ENCODE data around the gene FBXO45.

DNA sequence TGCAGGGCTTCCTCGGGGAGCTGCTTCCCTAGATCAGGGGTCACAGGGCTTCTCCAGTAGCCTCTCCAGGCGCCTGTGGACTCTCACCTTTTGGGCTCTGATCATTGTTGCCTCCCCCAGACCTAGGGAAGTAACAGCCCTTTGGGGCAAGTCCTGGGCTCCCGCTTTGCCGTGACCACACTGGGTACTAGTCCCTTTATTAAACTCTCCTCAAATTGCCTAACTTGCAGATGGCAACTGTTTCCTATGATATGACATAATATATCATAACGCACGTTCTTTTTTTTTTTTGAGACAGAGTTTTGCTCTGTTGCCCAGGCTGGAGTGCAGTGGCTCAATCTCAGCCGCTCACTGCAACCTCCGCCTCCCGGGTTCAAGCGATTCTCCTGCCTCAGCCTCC, 53.2 kb downstream of the FBXO45 start:
- no peak for TF ChIP-seq YY1 (IDR thresholded peaks at IDR 0.05; ENCODE audit: low read depth)
- TF ChIP-seq EP300 (IDR thresholded peaks at IDR 0.05; ENCODE audit: borderline replicate concordance) = no peak
- no peak for TF ChIP-seq TAF1 (IDR thresholded peaks at IDR 0.05; ENCODE audit: low read depth)
- TF ChIP-seq FOXM1 (IDR thresholded peaks at IDR 0.05; ENCODE audit: borderline replicate concordance, low read depth) = no peak
- no peak for TF ChIP-seq RAD21 (IDR thresholded peaks at IDR 0.05; ENCODE audit: low read depth)
- TF ChIP-seq, protein P1, sequence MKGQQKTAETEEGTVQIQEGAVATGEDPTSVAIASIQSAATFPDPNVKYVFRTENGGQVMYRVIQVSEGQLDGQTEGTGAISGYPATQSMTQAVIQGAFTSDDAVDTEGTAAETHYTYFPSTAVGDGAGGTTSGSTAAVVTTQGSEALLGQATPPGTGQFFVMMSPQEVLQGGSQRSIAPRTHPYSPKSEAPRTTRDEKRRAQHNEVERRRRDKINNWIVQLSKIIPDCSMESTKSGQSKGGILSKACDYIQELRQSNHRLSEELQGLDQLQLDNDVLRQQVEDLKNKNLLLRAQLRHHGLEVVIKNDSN (IDR thresholded peaks at IDR 0.05) = no peak
- TF ChIP-seq, protein P2, sequence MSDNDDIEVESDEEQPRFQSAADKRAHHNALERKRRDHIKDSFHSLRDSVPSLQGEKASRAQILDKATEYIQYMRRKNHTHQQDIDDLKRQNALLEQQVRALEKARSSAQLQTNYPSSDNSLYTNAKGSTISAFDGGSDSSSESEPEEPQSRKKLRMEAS (IDR thresholded peaks at IDR 0.05) = no peak
- TF ChIP-seq EGR1 (IDR thresholded peaks at IDR 0.05) = no peak
- TF ChIP-seq TCF12 (IDR thresholded peaks at IDR 0.05; ENCODE audit: low read depth) = no peak
- no peak for TF ChIP-seq CREB1 (IDR thresholded peaks at IDR 0.05; ENCODE audit: low read depth)
- TF ChIP-seq ZBTB7A (IDR thresholded peaks at IDR 0.05; ENCODE audit: low read depth) = no peak
- no peak for TF ChIP-seq TEAD4 (IDR thresholded peaks at IDR 0.05)
